Right ventricle myocardium inferior (tissue), 1 donor: ENCODE results near the gene TGFBI. TPM values are rescaled to one million over a fixed set of nuclear protein-coding genes. Genes with fewer than 3 reads are reported as not detected.

Experiments
- ATAC-seq: fragments of 200-7000 bp; cut with Tn5 transposase; one replicate; pipeline ENCODE4 v1.9.1; 2020; ENCODE audit warnings: mild to moderate bottlenecking, moderate library complexity
- DNase-seq: peaks from one replicate; pipeline ENCODE4 v3.0.0; 2021; ENCODE audit errors: missing footprints
- intact Hi-C: fragments of 100-400 bp; cut with DNase I; formaldehyde crosslinking; loops from one replicate; pipeline ENCODE4 v1.11.0; 2022
- total RNA-seq: library from RNA; stranded (reverse); fragmentation: NEBNext Ultra II Directional; extraction: Animal tissue kit (Norgen Biotek cat#: 25700); gene quantifications from one replicate; pipeline ENCODE4 v1.2.1, GENCODE V29; 2021
- donor health status: DM: no; HTN: yes; CAD: no; lungs with severe emphysema.

TGFBI gene
- total RNA-seq, 1 donor from 2014 or later, result 66.5 TPM

DNA sequence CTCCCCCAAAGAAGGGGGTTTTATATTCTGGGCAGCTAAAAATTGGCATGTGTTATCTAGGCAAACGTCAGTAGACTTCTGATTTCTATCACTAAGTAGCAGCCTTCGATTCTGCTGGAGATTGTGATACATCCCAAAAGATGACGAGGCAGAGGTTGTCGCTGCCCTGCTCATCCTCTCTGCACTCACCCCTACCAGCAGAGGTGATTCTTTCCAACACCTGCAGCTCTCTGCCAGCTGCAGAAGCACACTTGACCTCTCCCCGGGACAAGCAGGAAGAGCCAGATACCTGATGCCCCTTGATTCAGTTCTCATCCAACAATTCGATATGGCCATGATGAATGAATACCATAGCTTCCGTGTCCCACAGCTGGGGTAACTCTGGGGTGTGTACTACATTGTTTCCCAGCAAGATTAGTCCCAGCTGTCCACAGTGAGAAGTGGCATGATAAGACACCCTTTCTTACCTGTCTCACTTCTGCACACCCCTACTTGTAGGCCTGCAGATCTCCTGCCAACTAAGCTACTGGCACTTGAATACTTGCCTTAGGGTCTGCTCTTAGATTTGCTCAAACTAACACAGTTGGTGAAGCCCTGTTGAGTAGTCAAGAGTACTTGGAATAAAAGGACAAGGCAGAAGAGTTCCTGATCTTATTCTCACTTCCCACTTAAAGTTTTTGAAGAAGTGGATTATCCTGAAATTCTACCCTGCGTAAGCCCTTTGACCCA lies 66.3 kb downstream of the TGFBI start:
- intact Hi-C loops, result no loop called here
- DNase-seq (no peak), ATAC-seq (no peak)

DNA sequence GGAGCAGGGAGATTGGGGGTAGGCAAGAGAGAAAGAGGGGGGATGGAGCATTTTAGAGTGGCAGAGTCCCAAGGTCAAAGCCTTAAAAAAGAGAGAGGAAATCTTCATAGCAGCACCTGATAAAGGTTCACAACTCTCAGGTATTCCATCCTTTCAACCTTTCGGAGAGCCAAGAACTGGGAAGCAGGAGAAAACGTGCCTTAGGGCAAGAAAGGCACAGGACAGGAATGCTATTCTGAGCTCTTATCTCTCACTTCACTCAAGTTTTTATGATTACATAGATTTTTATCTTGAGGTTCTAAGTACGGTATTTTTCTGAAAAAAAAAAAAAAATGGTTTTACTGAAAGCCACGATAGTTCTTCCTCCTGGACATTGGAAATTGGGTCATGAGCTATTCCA lies 69.4 kb downstream of the TGFBI start:
- intact Hi-C loops, result no loop called here
- DNase-seq (no peak), ATAC-seq (no peak)

DNA sequence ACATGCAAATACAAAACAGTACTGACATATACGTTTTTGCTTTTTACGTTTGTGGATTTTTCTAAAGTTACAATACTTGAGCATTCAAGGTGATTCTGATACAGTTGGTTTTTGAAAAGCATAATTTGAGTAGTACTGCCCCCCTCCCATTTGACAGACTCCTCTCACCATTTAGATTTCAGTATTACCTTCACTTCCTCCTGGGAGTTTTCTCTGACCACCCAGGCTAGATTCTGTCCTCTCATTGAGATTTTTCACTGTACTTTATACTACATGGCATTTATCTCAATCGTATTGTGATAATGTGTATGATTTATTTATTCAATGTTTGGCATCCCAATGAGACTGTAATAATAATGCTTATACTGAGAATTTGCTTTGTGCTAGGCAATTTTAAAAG lies 71.1 kb downstream of the TGFBI start:
- ATAC-seq, result no peak
- DNase-seq, result no peak
- intact Hi-C loops, result no loop called here

DNA sequence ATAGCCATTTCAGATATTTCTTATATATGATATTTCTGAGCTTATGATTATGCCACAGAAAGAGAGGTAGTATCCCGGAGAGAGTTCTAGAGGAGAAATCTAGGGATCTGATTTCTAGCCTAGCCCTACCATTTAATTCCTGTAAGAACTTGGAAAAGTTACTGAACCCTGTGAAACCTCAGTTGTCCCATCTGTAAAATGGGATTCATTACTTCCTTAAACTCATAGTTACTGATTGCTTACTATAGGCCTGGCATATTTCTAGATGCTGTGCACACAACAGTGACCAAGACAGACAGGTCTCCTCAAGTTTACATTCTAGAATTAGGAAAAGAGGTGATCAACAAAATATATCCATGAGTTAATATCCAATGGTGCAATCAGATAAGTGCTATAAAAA lies 73.1 kb downstream of the TGFBI start:
- intact Hi-C loops, result no loop called here
- no peak for ATAC-seq
- no peak for DNase-seq

DNA sequence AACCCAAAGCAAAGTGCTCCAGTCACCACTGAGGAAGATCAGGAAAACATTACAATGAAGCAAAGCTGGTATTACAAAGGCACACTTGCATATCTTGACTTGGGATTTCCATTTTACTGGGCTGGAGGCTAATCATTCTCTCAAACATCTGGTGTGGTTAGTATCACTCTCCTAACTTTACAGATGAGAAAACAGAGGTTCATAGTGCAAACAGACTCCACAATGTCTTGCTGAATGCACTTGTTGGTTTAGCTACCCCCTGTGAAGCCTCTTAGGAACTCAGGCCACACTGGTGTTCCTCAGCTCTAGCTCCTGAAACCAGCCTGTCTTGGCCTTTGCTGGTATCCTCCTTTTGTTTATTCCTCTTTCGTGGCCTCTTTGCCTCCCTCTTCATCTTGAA lies 74.3 kb downstream of the TGFBI start:
- intact Hi-C loops, result no loop called here
- DNase-seq (no peak), ATAC-seq (no peak)

DNA sequence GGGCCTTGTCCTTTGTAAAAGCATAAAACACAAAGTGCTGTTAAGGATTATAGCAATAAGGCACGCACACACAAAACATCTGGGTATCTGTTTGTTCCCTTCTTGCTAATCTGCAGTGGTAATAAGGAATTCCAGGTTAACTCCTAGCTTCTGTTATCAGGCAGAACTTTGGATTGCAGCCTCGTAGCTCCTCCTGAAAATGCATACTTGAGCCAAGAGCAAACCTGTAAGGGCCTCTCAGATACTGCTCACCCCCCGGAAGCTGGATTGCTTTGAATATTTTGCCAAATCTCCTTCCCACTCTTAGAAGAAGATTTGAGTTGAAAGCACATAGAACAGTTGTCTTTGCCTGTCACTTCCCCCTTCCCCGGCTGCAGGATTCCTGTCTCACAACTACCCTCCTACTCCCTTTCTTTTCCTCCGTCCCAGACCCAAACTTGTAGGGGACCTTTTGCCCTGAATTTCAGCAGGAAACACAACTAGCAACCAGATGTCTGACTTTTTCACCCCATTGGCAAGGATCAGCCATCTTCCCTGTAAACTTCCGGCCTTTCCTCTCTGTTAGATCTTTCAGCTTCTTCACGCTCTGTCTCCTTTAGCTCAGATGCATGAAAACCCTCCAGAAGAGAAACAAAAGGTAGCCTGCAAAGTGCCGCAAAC lies 75.6 kb downstream of the TGFBI start:
- no peak for DNase-seq
- intact Hi-C loops, result no loop called here
- ATAC-seq, result no peak

DNA sequence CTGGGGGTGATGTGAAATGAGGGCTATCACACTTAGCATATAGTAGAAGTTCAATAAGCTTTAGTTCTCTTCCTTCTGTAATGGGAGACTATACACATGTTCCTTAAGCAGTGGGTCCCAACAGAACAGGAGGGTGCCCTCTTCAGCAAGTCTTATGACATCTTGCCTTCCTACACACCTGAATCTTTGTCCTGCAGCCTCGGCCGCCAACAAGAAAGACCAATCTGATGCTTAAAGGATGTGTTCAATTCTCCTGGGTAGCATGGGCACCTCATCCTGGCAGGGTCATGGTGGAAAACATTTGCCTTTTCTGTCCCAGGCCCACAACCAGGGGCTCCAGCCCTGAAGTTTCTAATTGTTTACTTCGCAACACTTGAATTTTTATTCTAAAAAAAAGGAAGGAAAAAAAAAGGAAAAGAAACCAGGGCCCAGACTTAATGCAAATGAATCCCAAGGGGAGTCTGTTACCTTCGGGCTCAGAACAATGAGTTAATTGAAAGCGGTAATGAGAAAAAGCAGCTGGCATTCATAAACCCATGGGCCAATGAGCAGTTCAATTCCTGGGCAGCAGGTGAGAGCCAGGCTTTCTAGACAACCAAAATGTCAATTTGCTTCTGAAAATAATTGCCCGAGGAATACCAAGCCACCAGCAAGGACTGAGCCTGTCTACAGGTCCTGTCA lies 77.7 kb downstream of the TGFBI start:
- no peak for DNase-seq
- no peak for ATAC-seq
- intact Hi-C loops, result no loop called here

DNA sequence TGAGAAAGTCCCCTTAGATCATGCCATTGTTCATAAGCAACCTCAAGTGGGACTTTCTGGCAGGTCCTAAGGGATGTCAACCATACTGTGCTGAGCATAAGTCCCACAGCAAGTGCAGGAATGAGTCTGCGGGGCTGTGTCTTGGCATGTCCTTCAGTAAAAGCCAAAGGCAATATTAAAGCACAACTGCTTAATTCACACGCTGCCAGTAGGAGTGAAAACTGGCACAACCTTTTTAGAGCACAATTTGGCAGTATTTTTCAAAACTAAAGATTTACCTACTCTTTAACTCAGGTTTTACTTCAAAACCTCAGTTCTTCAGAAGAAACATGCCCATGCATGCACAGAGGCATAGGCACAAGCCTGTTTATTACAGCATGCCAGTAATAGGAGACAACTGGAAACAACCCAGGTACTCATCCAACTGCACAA lies 79.4 kb downstream of the TGFBI start:
- ATAC-seq (no peak), DNase-seq (no peak)
- intact Hi-C loops, result no loop called here

DNA sequence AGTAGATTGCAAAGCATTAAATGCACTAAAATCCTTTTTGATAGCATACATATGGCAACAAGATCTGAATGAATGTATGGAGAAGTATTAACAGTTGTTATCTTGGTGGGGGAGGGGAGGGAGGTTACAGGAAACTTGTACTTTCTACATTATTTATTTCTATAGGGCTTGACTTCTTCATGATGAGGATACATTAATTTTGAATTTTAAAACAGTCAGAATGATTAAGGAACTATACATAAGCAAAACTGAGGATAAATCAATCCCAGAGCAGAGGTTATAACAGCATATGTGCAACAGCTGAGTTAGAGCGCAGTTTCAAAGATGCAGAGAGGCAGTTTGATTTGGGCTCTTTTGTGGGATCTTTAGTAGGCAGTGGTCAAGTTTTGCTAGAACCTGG lies 80.0 kb downstream of the TGFBI start:
- intact Hi-C loops, result no loop called here
- no peak for ATAC-seq
- no peak for DNase-seq

DNA sequence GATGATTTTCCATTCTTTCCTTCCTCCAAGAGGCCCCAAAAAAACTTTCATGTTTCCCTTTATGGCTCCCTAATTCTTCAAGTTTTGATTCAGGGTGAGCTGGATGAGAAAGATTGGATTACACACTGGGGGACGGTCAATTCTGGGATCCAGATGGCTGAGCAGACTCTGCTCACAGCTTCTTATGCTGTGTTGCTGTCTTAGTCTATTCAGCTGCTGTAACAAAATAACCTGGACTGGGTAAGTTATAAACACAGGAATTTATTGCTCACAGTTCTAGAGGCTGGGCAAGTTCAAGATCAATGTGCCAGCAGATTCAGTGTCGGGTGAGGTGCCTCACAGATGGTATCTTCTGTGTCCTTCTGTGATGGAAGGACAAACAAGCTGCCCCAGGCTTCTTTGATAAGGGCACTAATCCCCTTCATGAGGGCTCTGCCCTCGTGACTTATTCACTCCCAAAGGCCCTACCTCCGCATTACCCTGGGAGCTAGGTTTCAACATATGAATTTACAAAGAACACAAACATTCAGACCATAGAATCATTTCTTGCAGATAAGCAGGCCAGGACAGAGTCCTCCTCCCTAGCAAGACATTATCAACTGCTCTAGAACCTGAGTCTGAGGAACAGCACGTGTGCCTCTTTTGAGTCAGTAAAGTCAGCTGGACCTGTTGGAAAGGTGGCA lies 80.8 kb downstream of the TGFBI start:
- ATAC-seq (no peak), DNase-seq (no peak)
- intact Hi-C loops, result no loop called here

Other genes with a start within 250 kb of the TGFBI start
- gene SLC25A48, start 194.3 kb upstream of the TGFBI start, total RNA-seq, result not detected
- not detected for gene IL9, start 133.1 kb upstream of the TGFBI start, total RNA-seq
- gene LECT2, start 74.0 kb upstream of the TGFBI start, total RNA-seq, result not detected
- 42.0 TPM for gene SMAD5, start 103.9 kb downstream of the TGFBI start, total RNA-seq
- not detected for gene SMIM32, start 164.2 kb downstream of the TGFBI start, total RNA-seq